HepG2 (cell line): ENCODE results near the gene SLC4A2.

Experiments used
- CTCF ChIP-seq: sonication (generic); formaldehyde crosslinking; IDR thresholded peaks from 2 replicates; pipeline ENCODE4 v1.5.0; 2020; ENCODE audit warnings: mild to moderate bottlenecking, missing genetic modification reagents, moderate library complexity
- FOXK1 ChIP-seq: sonication (generic); formaldehyde crosslinking; IDR thresholded peaks from 2 replicates; pipeline ENCODE4 v1.4.0; 2020; ENCODE audit warnings: low read depth, missing genetic modification reagents, borderline replicate concordance
- NCOA1 ChIP-seq: sonication (generic); formaldehyde crosslinking; IDR thresholded peaks from 2 replicates; pipeline ENCODE4 v1.9.0; 2021; ENCODE audit warnings: missing genetic modification reagents
- NONO ChIP-seq, 2 experiments: fragments of 450-650 bp in 1 of 2; sonication (generic) in 1 of 2; formaldehyde crosslinking in 1 of 2; IDR thresholded peaks in 1 of 2; conservative IDR thresholded peaks in 1 of 2; 2 replicates each; pipeline versions ENCODE4 v1.6.1 to v1.8.0; 2017 to 2022; ENCODE audit warnings: mild to moderate bottlenecking in 1 of 2, missing genetic modification reagents in 1 of 2, moderate library complexity in 1 of 2
- POLR2A ChIP-seq, 2 experiments: IDR thresholded peaks; 2 replicates each; pipeline ENCODE4 v1.6.1; 2011; ENCODE audit warnings: low read depth in 2 of 2, low read length in 2 of 2, mild to moderate bottlenecking in 1 of 2, moderate library complexity in 1 of 2; ENCODE audit not compliant: insufficient read depth in 1 of 2
- SMARCE1 ChIP-seq: fragments of 450-650 bp; IDR thresholded peaks from 2 replicates; pipeline ENCODE4 v1.6.1; 2017; ENCODE audit warnings: borderline replicate concordance
- ZNF574 ChIP-seq: sonication (generic); formaldehyde crosslinking; IDR thresholded peaks from 2 replicates; pipeline ENCODE4 v1.4.0; 2020; ENCODE audit warnings: missing genetic modification reagents
- TF ChIP-seq, protein P1 (sequence below): IDR thresholded peaks from 2 replicates; pipeline ENCODE4 v1.6.1; 2016; ENCODE audit warnings: low read depth, control low read depth

- TF ChIP-seq FOXK1 (CRISPR knock-in tag) = no peak
- no peak for TF ChIP-seq CTCF (CRISPR knock-in tag)
- TF ChIP-seq NCOA1 (CRISPR knock-in tag) = no peak
- TF ChIP-seq ZNF574 (CRISPR knock-in tag) = no peak
- TF ChIP-seq POLR2A (IDR thresholded peaks at IDR 0.05; ENCODE audit: insufficient read depth in 1 of 2, low read depth in 2 of 2, low read length in 2 of 2) = no peak
- TF ChIP-seq SMARCE1 = no peak
- no peak for TF ChIP-seq NONO (IDR thresholded peaks at IDR 0.05)
- TF ChIP-seq NONO (CRISPR knock-in tag; conservative IDR thresholded peaks at IDR 0.05) = no peak
- TF ChIP-seq, protein P1, sequence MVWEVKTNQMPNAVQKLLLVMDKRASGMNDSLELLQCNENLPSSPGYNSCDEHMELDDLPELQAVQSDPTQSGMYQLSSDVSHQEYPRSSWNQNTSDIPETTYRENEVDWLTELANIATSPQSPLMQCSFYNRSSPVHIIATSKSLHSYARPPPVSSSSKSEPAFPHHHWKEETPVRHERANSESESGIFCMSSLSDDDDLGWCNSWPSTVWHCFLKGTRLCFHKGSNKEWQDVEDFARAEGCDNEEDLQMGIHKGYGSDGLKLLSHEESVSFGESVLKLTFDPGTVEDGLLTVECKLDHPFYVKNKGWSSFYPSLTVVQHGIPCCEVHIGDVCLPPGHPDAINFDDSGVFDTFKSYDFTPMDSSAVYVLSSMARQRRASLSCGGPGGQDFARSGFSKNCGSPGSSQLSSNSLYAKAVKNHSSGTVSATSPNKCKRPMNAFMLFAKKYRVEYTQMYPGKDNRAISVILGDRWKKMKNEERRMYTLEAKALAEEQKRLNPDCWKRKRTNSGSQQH (CRISPR knock-in tag) = no peak
These were observed 36.6 kb downstream of the SLC4A2 start for GRCh38 chr7:151095828-151096475.
